ENCODE measurements around the gene HLCS. TPM values are rescaled to one million over a fixed set of nuclear protein-coding genes. Genes with fewer than 3 reads are reported as not detected.

The HLCS gene
- total and polyA plus RNA-seq, 2 of the 8 experiments (the other 6 are each of a cell fraction or from before 2014, with no cell fraction given), result 4.7 to 12.2 TPM

- Histone ChIP-seq H2BK5ac (ENCODE audit: low read depth, low read length) (no peak overlapping the region), H4K91ac (replicated peaks; ENCODE audit: insufficient read length, low read length) (no peak overlapping the region), H3K36me3 (ENCODE audit: control insufficient read depth in 2 of 4, insufficient read depth in 4 of 4, low read length in 3 of 4) (peaks cover 0 to 5% (median 0%) of the 10 kb centered on the region in 4 experiments; a peak in 1 of 8 replicates), H3K27me3 (replicated peaks in 1 of 4; ENCODE audit: control insufficient read depth in 3 of 4, extremely low read depth in 1 of 4, insufficient read depth in 3 of 4, low read length in 3 of 4) (peaks cover 11 to 44% (median 22%) of the 10 kb centered on the region in 4 experiments), H3K27ac (ENCODE audit: low read depth, low read length) (no peak overlapping the region), H3K23ac (ENCODE audit: insufficient read length) (no peak overlapping the region), H3K4me2 (ENCODE audit: insufficient read depth in 1 of 2, low read depth in 2 of 2, low read length in 2 of 2) (no peak overlapping the region), H3K79me2 (ENCODE audit: control insufficient read depth in 1 of 2, insufficient read depth in 2 of 2, low read length in 2 of 2) (no peaks in the 10 kb centered on the region), H3K14ac (ENCODE audit: insufficient read length) (no peak overlapping the region), H3K4me1 (replicated peaks in 1 of 4; ENCODE audit: control insufficient read depth in 3 of 4, insufficient read depth in 4 of 4, low read length in 3 of 4) (peaks cover 2 to 10% (median 7%) of the 10 kb centered on the region in 4 experiments), H3K79me1 (ENCODE audit: low read depth, low read length) (no peaks in the 10 kb centered on the region), H4K20me1 (replicated peaks in 1 of 2; ENCODE audit: control insufficient read depth in 1 of 2, insufficient read depth in 2 of 2, low read length in 2 of 2) (no peaks in the 10 kb centered on the region), H3K9ac (replicated peaks in 1 of 4; ENCODE audit: extremely low read depth in 1 of 4, low read depth in 3 of 4, low read length in 3 of 4) (no peak overlapping the region), H2AFZ (ENCODE audit: low read length) (no peak overlapping the region), H2AK5ac (ENCODE audit: low read depth, low read length) (no peak overlapping the region), H3K4ac (replicated peaks; ENCODE audit: insufficient read length, low read depth, low read length) (no peak overlapping the region), H3K4me3 (ENCODE audit: extremely low read depth in 1 of 4, insufficient read depth in 2 of 4, low read depth in 3 of 4, low read length in 4 of 4) (no peak overlapping the region), H2BK120ac (replicated peaks; ENCODE audit: low read depth, low read length) (no peak overlapping the region), H3K18ac (ENCODE audit: extremely low read depth, low read length) (no peak overlapping the region), H2BK15ac (ENCODE audit: low read length) (no peak overlapping the region), H3K9me3 (ENCODE audit: insufficient read depth in 2 of 2, low read depth in 1 of 2, low read length in 1 of 2) (no peaks in the 10 kb centered on the region), H3K56ac (replicated peaks; ENCODE audit: insufficient read length, low read depth, low read length) (no peak overlapping the region), H4K5ac (ENCODE audit: insufficient read length, low read depth, low read length) (no peak overlapping the region), H3K23me2 (ENCODE audit: low read depth, low read length) (peaks cover 3% of the 10 kb centered on the region; the same call in 1 of the 2 replicates), H2BK12ac (ENCODE audit: low read depth, low read length) (no peak overlapping the region), H4K8ac (ENCODE audit: extremely low read depth, insufficient read depth, low read length) (no peak overlapping the region), H2BK20ac (ENCODE audit: low read length) (no peak overlapping the region)
- FAIRE-seq, result no peak
- 70% methylated on average over 3 of the region's 3 CpGs; no CpG with 5 or more reads in 1 of the 2 experiments for WGBS, 2 experiments (ENCODE audit: extremely low coverage in 1 of 2, insufficient coverage in 1 of 2, insufficient read length in 1 of 2, insufficient replicate concordance in 2 of 2, low coverage in 1 of 2, low lambda C conversion rate in 2 of 2, missing lambda C conversion rate in 1 of 2)
- ChIA-PET CTCF (ENCODE audit: partially characterized antibody) (interaction anchor here (3.7 kb wide), 1 partner anchor 12 kb away, joined by 15 read pairs; no protein-coding TSS in a partner anchor), POLR2A (ENCODE audit: partially characterized antibody) (no interaction called here)
- no peak for DNase-seq (ENCODE audit: low read depth in 1 of 2, low spot score in 2 of 2)
- TF ChIP-seq JUN (IDR thresholded peaks at IDR 0.05; ENCODE audit: low read depth, low read length), result no peak
- TF ChIP-seq SIN3A (conservative IDR thresholded peaks at IDR 0.05 in 1 of 2, IDR thresholded peaks at IDR 0.05 in 1 of 2; ENCODE audit: low read depth in 1 of 2, low read length in 2 of 2), result no peak
- no peak for TF ChIP-seq SP1 (IDR thresholded peaks at IDR 0.05; ENCODE audit: low read depth, low read length)
- no peak for TF ChIP-seq ASH2L (IDR thresholded peaks at IDR 0.05; ENCODE audit: low read length)
- no peak for TF ChIP-seq ATF2 (IDR thresholded peaks at IDR 0.05; ENCODE audit: low read length)
- TF ChIP-seq CBX8 (IDR thresholded peaks at IDR 0.05; ENCODE audit: borderline replicate concordance, low read depth, low read length), result no peak
- no peak for TF ChIP-seq SP2 (IDR thresholded peaks at IDR 0.05; ENCODE audit: low read length)
- no peak for TF ChIP-seq RAD21 (IDR thresholded peaks at IDR 0.05 in 1 of 2, conservative IDR thresholded peaks at IDR 0.05 in 1 of 2; ENCODE audit: low read depth in 2 of 2, low read length in 2 of 2)
Observed at GRCh38 chr21:36713746-36714145, 252.7 kb downstream of the HLCS start.

Measured in H1 (cell line).